DND-41 (cell line): ENCODE results near the gene ZBED4.

Experiments used
- ATAC-seq: fragments of 200-7000 bp; cut with Tn5 transposase; 3 replicates; pipeline ENCODE4 v1.9.1; 2021; ENCODE audit warnings: low read depth; ENCODE audit not compliant: insufficient read depth
- DNase-seq: peaks from one replicate; pipeline ENCODE4 v3.0.0-alpha.2; 2020
- H2AFZ ChIP-seq: 2 replicates; pipeline ENCODE4 v1.6.0; 2012; ENCODE audit warnings: low read depth, low read length
- H3K27ac ChIP-seq: 2 replicates; pipeline ENCODE4 v1.5.1; 2012; ENCODE audit warnings: low read length, inconsistent platforms
- H3K27me3 ChIP-seq: fragments of 200-600 bp; sonication (generic); 2 replicates; pipeline ENCODE4 v1.6.0; 2012; ENCODE audit warnings: low read length, mild to moderate bottlenecking, inconsistent platforms; ENCODE audit not compliant: insufficient read depth, poor library complexity
- H3K36me3 ChIP-seq: 2 replicates; pipeline ENCODE4 v1.5.1; 2012; ENCODE audit warnings: low read length, inconsistent platforms; ENCODE audit not compliant: insufficient read depth
- H3K4me1 ChIP-seq: 2 replicates; pipeline ENCODE4 v1.5.1; 2012; ENCODE audit warnings: mild to moderate bottlenecking, low read length; ENCODE audit not compliant: insufficient read depth
- H3K4me2 ChIP-seq: 2 replicates; pipeline ENCODE4 v1.6.0; 2012; ENCODE audit warnings: mild to moderate bottlenecking, moderate library complexity, low read length, inconsistent platforms; ENCODE audit not compliant: insufficient read depth
- H3K4me3 ChIP-seq, 2 experiments: fragments of 200-600 bp in 1 of 2; shearing (Covaris generic) in 1 of 2; 2 replicates each; pipeline ENCODE4 v1.5.1; 2012 to 2016; ENCODE audit warnings: inconsistent platforms in 2 of 2, low read length in 2 of 2, mild to moderate bottlenecking in 2 of 2, low read depth in 1 of 2, moderate library complexity in 1 of 2
- H3K79me2 ChIP-seq: 2 replicates; pipeline ENCODE4 v1.6.0; 2012; ENCODE audit warnings: low read length, inconsistent platforms; ENCODE audit not compliant: insufficient read depth
- H3K9ac ChIP-seq: 2 replicates; pipeline ENCODE4 v1.6.0; 2012; ENCODE audit warnings: low read depth, mild to moderate bottlenecking, inconsistent platforms, low read length, moderate library complexity
- H3K9me3 ChIP-seq: 2 replicates; pipeline ENCODE4 v1.5.1; 2012; ENCODE audit warnings: low read length, moderate library complexity, mild to moderate bottlenecking, inconsistent platforms; ENCODE audit not compliant: insufficient read depth, severe bottlenecking
- H4K20me1 ChIP-seq: 2 replicates; pipeline ENCODE4 v1.6.0; 2012; ENCODE audit warnings: low read length; ENCODE audit not compliant: insufficient read depth
- CTCF ChIP-seq: IDR thresholded peaks from 2 replicates; pipeline ENCODE4 v1.5.1; 2012; ENCODE audit warnings: borderline replicate concordance, low read length, moderate library complexity, mild to moderate bottlenecking; ENCODE audit not compliant: poor library complexity, severe bottlenecking; ENCODE audit errors: extremely low read depth
- EZH2 ChIP-seq: IDR thresholded peaks from 3 replicates; pipeline ENCODE4 v1.6.1; 2012; ENCODE audit warnings: borderline replicate concordance, low read depth, mild to moderate bottlenecking, moderate library complexity, low read length, inconsistent platforms; ENCODE audit not compliant: severe bottlenecking

The ZBED4 gene

DNA sequence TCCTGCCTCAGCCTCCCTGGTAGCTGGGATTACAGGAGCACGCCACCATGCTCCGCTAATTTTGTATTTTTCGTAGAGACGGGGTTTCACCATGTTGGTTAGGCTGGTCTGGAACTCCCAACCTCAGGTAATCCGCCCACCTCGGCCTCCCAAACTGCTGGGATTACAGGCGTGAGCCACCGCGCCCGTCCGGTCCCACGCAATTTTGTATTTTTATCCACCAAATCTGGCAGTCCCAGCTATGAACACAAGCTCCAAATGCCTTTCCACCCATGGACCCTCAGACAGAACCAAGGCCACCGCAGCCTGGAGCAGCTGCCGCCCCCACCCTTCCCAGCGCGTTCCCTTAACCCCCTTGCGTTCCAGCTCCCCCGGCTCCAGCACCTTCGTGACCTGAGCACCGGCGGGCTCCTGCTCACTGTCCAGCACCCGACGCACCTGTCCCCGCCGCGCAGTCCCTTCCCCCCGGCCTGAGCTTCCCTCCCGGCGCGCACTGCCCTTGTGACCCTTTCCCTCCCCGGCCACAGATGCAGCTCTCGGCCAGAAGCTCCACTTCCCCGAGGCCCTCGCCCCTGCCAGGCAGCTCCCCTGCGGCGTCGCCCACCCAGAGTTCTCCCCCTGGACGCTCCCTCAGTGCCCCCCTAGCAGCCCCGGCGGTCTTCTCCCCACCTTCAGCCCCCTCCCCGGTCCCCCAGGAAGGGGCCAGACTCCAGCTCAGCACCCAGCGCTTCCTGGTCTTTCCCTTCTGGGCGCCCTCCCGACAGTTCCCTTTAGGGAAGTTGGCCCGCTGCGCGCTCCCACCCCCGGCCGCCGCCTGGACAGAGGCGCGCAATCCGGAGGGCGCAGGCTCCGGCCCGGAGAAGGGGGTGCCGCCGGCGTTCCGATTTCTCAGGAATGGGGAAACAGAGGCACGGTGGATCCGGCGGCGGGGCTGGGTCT, 5.6 kb upstream of the ZBED4 start:
- Histone ChIP-seq H2AFZ (no peak overlapping the region), H3K79me2 (no peaks in the 10 kb centered on the region), H3K9ac (no peak overlapping the region), H3K27me3 (peaks cover 3% of the 10 kb centered on the region), H3K4me3 (no peak overlapping the region), H3K9me3 (no peaks in the 10 kb centered on the region), H4K20me1 (no peaks in the 10 kb centered on the region), H3K4me1 (peaks cover 6% of the 10 kb centered on the region), H3K4me2 (no peak overlapping the region), H3K36me3 (no peaks in the 10 kb centered on the region), H3K27ac (no peak overlapping the region)
- DNase-seq: no peak
- no peak for TF ChIP-seq CTCF
- TF ChIP-seq EZH2: no peak
- ATAC-seq: no peak

GRCh38 chr22:49848690-49849160, 4.9 kb upstream of the ZBED4 start:
- H4K20me1 ChIP-seq: no peaks in the 10 kb centered on the region
- no peaks in the 10 kb centered on the region for H3K79me2 ChIP-seq
- H2AFZ ChIP-seq: no peak overlapping the region
- H3K4me3 ChIP-seq: no peak overlapping the region
- H3K9me3 ChIP-seq: no peaks in the 10 kb centered on the region
- ATAC-seq (no peak), DNase-seq (no peak)
- H3K36me3 ChIP-seq: no peaks in the 10 kb centered on the region
- H3K9ac ChIP-seq: no peak overlapping the region
- no peak overlapping the region for H3K4me2 ChIP-seq
- TF ChIP-seq EZH2 (no peak), CTCF (no peak)
- no peak overlapping the region for H3K27ac ChIP-seq
- peaks cover 7% of the 10 kb centered on the region for H3K4me1 ChIP-seq
- H3K27me3 ChIP-seq: peaks cover 3% of the 10 kb centered on the region

- H3K4me1 ChIP-seq: peaks cover 7% of the 10 kb centered on the region
- peaks cover 3% of the 10 kb centered on the region for H3K27me3 ChIP-seq
- ATAC-seq: no peak
- H3K9me3 ChIP-seq: no peaks in the 10 kb centered on the region
- H3K9ac ChIP-seq: no peak overlapping the region
- H3K4me3 ChIP-seq: no peak overlapping the region
- H4K20me1 ChIP-seq: peaks cover 3% of the 10 kb centered on the region
- no peak for TF ChIP-seq EZH2
- no peak for TF ChIP-seq CTCF
- H2AFZ ChIP-seq: no peak overlapping the region
- H3K79me2 ChIP-seq: peaks cover 4% of the 10 kb centered on the region
- no peak for DNase-seq
- H3K36me3 ChIP-seq: no peaks in the 10 kb centered on the region; the same call in 1 of the 2 replicates
- H3K27ac ChIP-seq: no peak overlapping the region
- no peak overlapping the region for H3K4me2 ChIP-seq
These were observed 4.3 kb upstream of the ZBED4 start for GRCh38 chr22:49849161-49850020.
